Heart left ventricle (tissue), 16 donors: Measurements from ENCODE around the gene TTLL13. TPM values are rescaled to one million over a fixed set of nuclear protein-coding genes. Genes with fewer than 3 reads are reported as not detected.
A peak's percentile ranks its signal among the peaks of the same experiment; 100 is the strongest.
"Not testable (repeated sequence)": the region's sequence is repeated elsewhere in the genome, so short reads cannot be mapped to it uniquely, and the experiment has no call there.

Source experiments
- ATAC-seq, 4 donors: fragments of 200-7000 bp; cut with Tn5 transposase; one replicate each; pipeline ENCODE4 v1.9.1; 2020 to 2022; ENCODE audit warnings: moderate library complexity in 4 of 4, mild to moderate bottlenecking in 3 of 4, moderate number of reproducible peaks in 1 of 4
- DNase-seq, 5 donors: peaks; one replicate each; pipeline ENCODE4 v3.0.0-alpha.2; 2020
- H3K27ac ChIP-seq, 12 donors: fragments of 200-600 bp; sonication (generic) in 4 of 12; one replicate each; pipeline versions ENCODE4 v1.5.0 to v1.8.0; 2016 to 2022; ENCODE audit warnings: mild to moderate bottlenecking in 2 of 12
- H3K27me3 ChIP-seq, 9 donors: fragments of 200-600 bp; sonication (generic) in 2 of 9; one replicate each; pipeline versions ENCODE4 v1.5.1 to v1.8.0; 2016 to 2022; ENCODE audit warnings: mild to moderate bottlenecking in 3 of 9
- H3K36me3 ChIP-seq, 9 donors: fragments of 200-600 bp; sonication (generic) in 2 of 9; one replicate each; pipeline versions ENCODE4 v1.5.0 to v1.8.0; 2018 to 2022; ENCODE audit warnings: mild to moderate bottlenecking in 2 of 9
- H3K4me1 ChIP-seq, 12 donors: fragments of 200-600 bp; sonication (generic) in 4 of 12; one replicate each; pipeline versions ENCODE4 v1.5.0 to v1.8.0; 2016 to 2022; ENCODE audit warnings: mild to moderate bottlenecking in 3 of 12
- H3K4me3 ChIP-seq, 12 donors: fragments of 200-600 bp; sonication (generic) in 4 of 12; one replicate each; pipeline versions ENCODE4 v1.5.0 to v1.8.0; 2017 to 2022; ENCODE audit warnings: mild to moderate bottlenecking in 9 of 12, moderate library complexity in 4 of 12
- H3K9me3 ChIP-seq, 12 donors: fragments of 200-600 bp; sonication (generic) in 4 of 12; one replicate each; pipeline versions ENCODE4 v1.5.0 to v1.8.0; 2016 to 2022; ENCODE audit warnings: mild to moderate bottlenecking in 1 of 12
- POLR2A ChIP-seq, 2 donors: fragments of 450-650 bp; IDR thresholded peaks; one replicate each; pipeline ENCODE4 v1.6.1; 2017; ENCODE audit warnings: antibody characterized with exemption in 2 of 2, mild to moderate bottlenecking in 2 of 2, moderate library complexity in 2 of 2
- WGBS, 4 donors: extraction: QIAGEN DNeasy Blood & Tissue Kit in 2 of 4; methylation state at CpG; one replicate each; pipeline versions ENCODE4 v1.1.5 to v1.1.7; 2013 to 2018; 5-methylcytosine and 5-hydroxymethylcytosine counted together
- intact Hi-C, 10 donors: fragments of 100-400 bp; cut with DNase I; formaldehyde crosslinking; loops; one replicate each; pipeline versions ENCODE4 v1.11.1 to v1.14.2; 2022
- polyA plus RNA-seq, 2 donors: library from polyadenylated mRNA; stranded (reverse); fragments of 200-250 nt; gene quantifications; one replicate each; pipeline ENCODE4 v1.2.3, GENCODE V29; 2013
- total RNA-seq, 9 donors: library from RNA; depleted of rRNA in 2 of 9; stranded (reverse); fragments of >200 nt in 2 of 9; fragmentation: NEBNext Ultra II Directional in 3 of 9; extraction: Animal tissue kit (Norgen Biotek cat#: 25700) in 3 of 9; gene quantifications; one replicate each; pipeline versions ENCODE4 v1.1.0 to v1.2.4, GENCODE V29; 2016 to 2023
- TF ChIP-seq, protein P1 (sequence below), 12 donors: fragments of 200-600 bp; sonication (generic) in 4 of 12; IDR thresholded peaks; one replicate each; pipeline versions ENCODE4 v1.5.0 to v1.8.0; 2018 to 2022; ENCODE audit warnings: antibody characterized with exemption in 12 of 12, mild to moderate bottlenecking in 5 of 12
- donor health status: ischemic (EF 13 %, LVEDD 7.1; RV severe dilation, severe dysfunction).
- donor health status: healthy with polysubstance abuse.
- donor health status: DM: no; HTN: yes; CAD: no.
- donor health status: DM: no; HTN: no; CAD: no.
- donor health status: ischemic (EF 25% LVEDD 6.9; RV normal size, moderate dysfunction).
- donor health status: ischemic (EF 25% LVEDD 5.7; RV mildly dilated, moderate dysfunction).
- donor health status: healthy.
- donor health status: DM: yes; HTN: yes; CAD: no.
- donor health status: ischemic (EF 35%, LVEDD 5.7; RV mildly dilated, moderate dysfunction).
- donor health status: nonischemic (EF 11% LVEDD 7.7; RV severe dilation, severe dysfunction).
- donor health status: DM: yes; HTN: yes; CAD: no.
- donor health status: PGD.
- donor health status: ischemic (EF 29% LVEDD 5.4; RV normal size, mild dysfunction).
- donor health status: nonischemic (EF 23%, LVEDD 6.1; RV moderate dilation, normal function).

The TTLL13 gene
- total and polyA plus RNA-seq, 11 donors = 0.07 to 0.35 (median 0.14) TPM; not detected in 5

DNA sequence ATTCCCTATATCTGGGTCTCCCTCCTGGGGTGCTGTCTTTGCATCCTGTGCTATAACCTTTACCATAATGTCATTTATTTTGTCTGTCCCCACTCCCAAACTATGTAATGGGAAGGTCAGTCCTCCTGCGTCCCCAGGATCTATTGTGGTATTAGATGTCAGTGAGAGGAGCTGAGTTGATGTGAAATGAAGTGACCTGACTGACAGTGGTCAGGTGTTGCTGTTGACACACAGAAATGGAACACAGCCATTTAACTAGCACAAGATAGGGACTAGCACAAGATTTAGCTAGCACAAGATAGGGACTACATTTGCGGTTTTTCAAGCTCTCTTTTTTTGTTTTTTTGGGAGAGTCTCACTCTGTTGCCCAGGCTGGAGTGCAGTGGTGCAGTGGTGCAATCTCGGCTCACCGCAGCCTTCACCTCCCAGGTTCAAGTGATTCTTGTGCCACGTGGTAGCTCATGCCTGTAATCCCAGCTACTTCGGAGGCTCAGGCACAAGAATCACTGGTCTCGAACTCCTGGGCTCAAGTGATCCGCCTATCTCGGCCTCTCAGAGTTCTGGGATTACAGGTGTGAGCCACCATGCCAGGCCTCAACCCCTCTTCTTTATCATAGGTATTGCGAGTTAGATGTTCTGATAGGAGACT is 21.3 kb downstream of the TTLL13 start:
- no peak for ATAC-seq
- TF ChIP-seq, protein P1, sequence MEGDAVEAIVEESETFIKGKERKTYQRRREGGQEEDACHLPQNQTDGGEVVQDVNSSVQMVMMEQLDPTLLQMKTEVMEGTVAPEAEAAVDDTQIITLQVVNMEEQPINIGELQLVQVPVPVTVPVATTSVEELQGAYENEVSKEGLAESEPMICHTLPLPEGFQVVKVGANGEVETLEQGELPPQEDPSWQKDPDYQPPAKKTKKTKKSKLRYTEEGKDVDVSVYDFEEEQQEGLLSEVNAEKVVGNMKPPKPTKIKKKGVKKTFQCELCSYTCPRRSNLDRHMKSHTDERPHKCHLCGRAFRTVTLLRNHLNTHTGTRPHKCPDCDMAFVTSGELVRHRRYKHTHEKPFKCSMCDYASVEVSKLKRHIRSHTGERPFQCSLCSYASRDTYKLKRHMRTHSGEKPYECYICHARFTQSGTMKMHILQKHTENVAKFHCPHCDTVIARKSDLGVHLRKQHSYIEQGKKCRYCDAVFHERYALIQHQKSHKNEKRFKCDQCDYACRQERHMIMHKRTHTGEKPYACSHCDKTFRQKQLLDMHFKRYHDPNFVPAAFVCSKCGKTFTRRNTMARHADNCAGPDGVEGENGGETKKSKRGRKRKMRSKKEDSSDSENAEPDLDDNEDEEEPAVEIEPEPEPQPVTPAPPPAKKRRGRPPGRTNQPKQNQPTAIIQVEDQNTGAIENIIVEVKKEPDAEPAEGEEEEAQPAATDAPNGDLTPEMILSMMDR (IDR thresholded peaks at IDR 0.05) = no peak
- no peak for TF ChIP-seq POLR2A (IDR thresholded peaks at IDR 0.05)
- no peak overlapping the region for H3K4me3 ChIP-seq

DNA sequence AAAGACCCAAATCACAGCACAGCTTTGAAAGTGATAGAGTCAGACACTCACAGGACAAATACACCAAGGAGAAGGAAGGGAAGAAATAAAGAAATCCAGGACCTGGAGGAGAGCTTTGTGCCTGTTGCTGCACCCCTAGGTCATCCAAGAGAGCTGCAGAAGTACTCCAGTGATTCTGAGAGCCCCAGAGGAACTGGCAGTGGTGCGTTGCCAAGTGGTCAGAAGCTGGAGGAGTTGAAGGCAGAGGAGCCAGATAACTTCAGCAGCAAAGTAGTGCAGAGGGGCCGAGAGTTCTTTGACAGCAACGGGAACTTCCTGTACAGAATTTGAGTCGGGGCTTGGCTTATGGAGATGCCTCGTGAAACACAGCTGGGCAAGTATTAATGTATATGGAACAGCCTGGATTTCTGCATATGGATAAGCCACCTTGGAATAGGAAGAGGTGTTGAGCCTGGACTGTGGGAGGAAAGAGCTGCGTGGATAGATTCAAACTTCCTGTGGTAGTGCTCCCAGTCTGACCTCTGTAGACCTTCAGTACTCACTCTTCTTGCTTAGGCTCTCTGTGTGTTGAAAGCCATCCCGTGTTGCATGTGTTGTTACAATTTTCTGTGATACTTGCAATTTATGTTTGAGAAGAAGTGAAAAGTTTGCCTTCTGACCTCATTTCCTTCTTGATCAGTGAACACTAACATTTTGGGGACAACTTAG is 22.3 kb downstream of the TTLL13 start:
- Histone ChIP-seq H3K36me3 (peaks cover 0 to 85% (median 61%) of the 10 kb centered on the region in 9 donors), H3K9me3 (no peaks in the 10 kb centered on the region), H3K4me1 (peaks cover 0 to 58% (median 48%) of the 10 kb centered on the region in 12 donors), H3K27me3 (no peaks in the 10 kb centered on the region), H3K27ac (peak overlapping the region in 5 of 12 donors; percentile 3 to 49 (median 19)), H3K4me3 (no peak overlapping the region)
- 34 to 50% (median 37%) methylated on average over 7 of the region's 7 CpGs for WGBS, 4 donors
- ATAC-seq (peak; percentile 5 to 61 (median 36)), DNase-seq (peak in 1 of 5 donors; percentile 48)
- TF ChIP-seq, protein P1 (IDR thresholded peaks at IDR 0.05) = no peak
- no peak for TF ChIP-seq POLR2A (IDR thresholded peaks at IDR 0.05)
- intact Hi-C loops = no loop called here

More for the DNA sequence above, 21.3 kb downstream of the TTLL13 start:
- DNase-seq = no peak
- intact Hi-C loops = no loop called here
- Histone ChIP-seq H3K4me1 (peaks cover 0 to 61% (median 51%) of the 10 kb centered on the region in 12 donors), H3K27ac (peak overlapping the region in 2 of 12 donors; percentile 12 to 19), H3K9me3 (no peaks in the 10 kb centered on the region), H3K36me3 (peaks cover 0 to 82% (median 61%) of the 10 kb centered on the region in 9 donors), H3K27me3 (no peaks in the 10 kb centered on the region)
- WGBS, 4 donors = 71 to 85% (median 80%) methylated on average over 10 of the region's 10 CpGs

DNA sequence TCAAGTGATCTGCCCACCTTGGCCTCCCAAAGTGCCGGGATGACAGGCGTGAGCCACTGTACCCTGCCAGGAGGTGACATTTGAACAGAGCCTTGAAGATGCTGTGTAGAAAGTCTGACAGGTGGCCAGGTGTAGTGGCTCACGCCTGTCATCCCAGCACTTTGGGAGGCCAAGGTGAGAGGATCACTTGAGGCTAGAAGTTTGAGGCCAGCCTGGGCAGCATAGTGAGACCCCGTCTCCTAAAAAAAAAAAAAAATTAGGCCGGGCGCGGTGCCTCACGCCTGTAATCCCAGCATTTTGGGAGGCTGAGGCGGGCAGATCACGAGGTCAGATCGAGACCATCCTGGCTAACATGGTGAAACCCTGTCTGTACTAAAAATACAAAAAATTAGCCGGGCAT is 29.1 kb downstream of the TTLL13 start:
- intact Hi-C loops, H3K4me3 ChIP-seq: not testable (repeated sequence)
- WGBS, 4 donors = 97 to 99% (median 98%) methylated on average over 11 to 12 of the region's 12 CpGs

DNA sequence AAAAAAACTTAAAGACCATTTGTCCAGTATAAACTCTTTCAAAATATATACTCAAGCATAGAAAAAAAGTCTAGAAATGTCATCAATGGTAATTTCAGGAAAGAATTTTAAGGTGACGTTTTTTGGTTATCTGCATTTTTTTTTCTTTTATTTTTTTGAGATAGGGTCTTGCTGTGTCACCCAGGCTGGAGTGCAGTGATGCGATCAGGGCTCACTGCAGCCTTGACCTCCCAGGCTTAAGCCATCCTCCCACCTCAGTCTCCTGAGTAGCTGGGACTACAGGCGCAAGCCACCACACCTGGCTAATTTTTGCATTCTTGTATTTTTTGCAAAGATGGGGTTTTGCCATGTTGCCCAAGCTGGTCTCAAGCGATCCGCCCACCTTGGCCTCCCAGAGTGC is 31.4 kb downstream of the TTLL13 start:
- Histone ChIP-seq H3K36me3 (peaks cover 0 to 14% (median 0%) of the 10 kb centered on the region in 9 donors), H3K4me1 (peaks cover 0 to 12% (median 0%) of the 10 kb centered on the region in 12 donors)
- not testable (repeated sequence) for H3K27me3 ChIP-seq, H3K4me3 ChIP-seq, H3K27ac ChIP-seq, H3K9me3 ChIP-seq, ATAC-seq, DNase-seq
- intact Hi-C loops = loop anchor here in 1 of 10 donors (10.0 kb wide), 1 partner anchor 136 kb away; no protein-coding TSS in a partner anchor
- WGBS, 4 donors = 91 to 94% (median 92%) methylated on average over 5 of the region's 5 CpGs

More for the DNA sequence above, 29.1 kb downstream of the TTLL13 start:
- Histone ChIP-seq H3K36me3 (peaks cover 0 to 25% (median 9%) of the 10 kb centered on the region in 9 donors), H3K4me1 (peaks cover 0 to 12% (median 0%) of the 10 kb centered on the region in 12 donors)
- ATAC-seq, H3K9me3 ChIP-seq, DNase-seq, H3K27ac ChIP-seq, H3K27me3 ChIP-seq: not testable (repeated sequence)

DNA sequence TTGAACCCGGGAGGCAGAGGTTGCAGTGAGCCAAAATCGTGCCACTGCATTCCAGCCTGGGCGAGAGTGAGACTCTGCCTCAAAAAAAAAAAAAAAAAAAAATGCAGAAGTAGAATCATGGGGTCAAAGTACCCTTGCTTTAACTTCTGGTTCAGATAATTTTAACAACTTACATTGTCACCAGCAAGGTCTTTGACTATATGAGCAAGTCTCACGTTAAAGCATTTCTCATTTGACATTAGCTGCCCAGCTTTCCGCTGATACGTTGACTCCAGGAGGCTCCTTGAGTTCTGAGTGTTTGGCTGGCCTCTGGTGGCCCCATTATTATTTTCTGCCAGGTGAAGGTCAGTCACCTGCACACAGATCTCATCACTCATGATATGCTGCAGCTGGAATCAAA is 32.3 kb downstream of the TTLL13 start:
- not testable (repeated sequence) for DNase-seq, H3K9me3 ChIP-seq, H3K4me3 ChIP-seq, H3K27ac ChIP-seq, H3K27me3 ChIP-seq, H3K36me3 ChIP-seq, ATAC-seq
- H3K4me1 ChIP-seq = peaks cover 0 to 12% (median 0%) of the 10 kb centered on the region in 12 donors
- WGBS, 4 donors = 76 to 85% (median 79%) methylated on average over 6 of the region's 6 CpGs
- intact Hi-C loops = loop anchor here in 1 of 10 donors (10.0 kb wide), 1 partner anchor 137 kb away; no protein-coding TSS in a partner anchor
